WTC11 (cell line): ENCODE data around the gene PRPSAP1. TPM values are rescaled to one million over a fixed set of nuclear protein-coding genes. Genes with fewer than 3 reads are reported as not detected.

ENCODE experiments used
- ATAC-seq: fragments of 200-7000 bp; cut with Tn5 transposase; 2 replicates; pipeline ENCODE4 v1.10.0; 2021; ENCODE audit warnings: mild to moderate bottlenecking, moderate library complexity
- CTCF ChIA-PET: fragments of 300-600 bp; sonication (Branson Sonifier 250); formaldehyde crosslinking; loops from one replicate; lab custom pipeline; 2021; ENCODE audit warnings: antibody characterized with exemption; lab: Charles Lee
- POLR2A ChIA-PET: fragments of 350-600 bp; sonication (Branson Sonifier 250); formaldehyde crosslinking; loops from one replicate; lab custom pipeline; 2021; ENCODE audit warnings: antibody characterized with exemption; lab: Charles Lee
- DNase-seq: peaks from one replicate; pipeline ENCODE4 v3.0.0; 2021; ENCODE audit warnings: low spot score
- H3K27ac Mint-ChIP-seq: 2 replicates; pipeline ENCODE4 v1.8.0; 2021; ENCODE audit warnings: mixed read lengths
- H3K27me3 Mint-ChIP-seq: 2 replicates; pipeline ENCODE4 v1.8.0; 2021; ENCODE audit warnings: low read depth, mild to moderate bottlenecking, moderate library complexity, mixed read lengths
- H3K36me3 Mint-ChIP-seq: 2 replicates; pipeline ENCODE4 v1.8.0; 2021; ENCODE audit warnings: mixed read lengths
- H3K4me1 Mint-ChIP-seq: 2 replicates; pipeline ENCODE4 v1.8.0; 2022; ENCODE audit warnings: mixed read lengths
- H3K4me3 Mint-ChIP-seq: 2 replicates; pipeline ENCODE4 v1.8.0; 2021; ENCODE audit warnings: mild to moderate bottlenecking, moderate library complexity, mixed read lengths
- H3K9me3 Mint-ChIP-seq: 2 replicates; pipeline ENCODE4 v1.8.0; 2021; ENCODE audit warnings: mixed read lengths
- AR ChIP-seq: fragments of 250-450 bp; sonication (Bioruptor Pico); IDR thresholded peaks from 2 replicates; pipeline ENCODE4 v1.9.0; 2021; ENCODE audit warnings: mild to moderate bottlenecking
- CBFB ChIP-seq: sonication (generic); formaldehyde crosslinking; IDR thresholded peaks from 2 replicates; pipeline ENCODE4 v1.8.1; 2022; ENCODE audit warnings: mild to moderate bottlenecking, low read depth, missing genetic modification reagents
- CREM ChIP-seq: sonication (generic); formaldehyde crosslinking; IDR thresholded peaks from 2 replicates; pipeline ENCODE4 v1.8.1; 2022; ENCODE audit warnings: mild to moderate bottlenecking, missing genetic modification reagents, moderate library complexity
- ERG ChIP-seq: fragments of 250-450 bp; sonication (Bioruptor Pico); IDR thresholded peaks from 2 replicates; pipeline ENCODE4 v1.8.0; 2021; ENCODE audit warnings: mild to moderate bottlenecking
- HMGA2 ChIP-seq: fragments of 250-450 bp; sonication (Bioruptor Pico); IDR thresholded peaks from 2 replicates; pipeline ENCODE4 v1.4.0; 2021; ENCODE audit warnings: mild to moderate bottlenecking, moderate library complexity
- ZNF121 ChIP-seq: sonication (generic); formaldehyde crosslinking; IDR thresholded peaks from 2 replicates; pipeline ENCODE4 v1.8.0; 2023; ENCODE audit warnings: missing genetic modification reagents
- ZNF423 ChIP-seq: fragments of 250-450 bp; sonication (Bioruptor Pico); IDR thresholded peaks from 2 replicates; pipeline ENCODE4 v2.1.2; 2022; ENCODE audit warnings: mild to moderate bottlenecking, moderate library complexity
- ZSCAN18 ChIP-seq: fragments of 250-450 bp; sonication (Bioruptor Pico); IDR thresholded peaks from 2 replicates; pipeline ENCODE4 v2.1.2; 2022; ENCODE audit warnings: mild to moderate bottlenecking, moderate library complexity
- total RNA-seq: library from RNA; stranded (reverse); gene quantifications from 3 replicates; pipeline ENCODE4 v1.2.3, GENCODE V29; 2021
- TF ChIP-seq, protein P1 (sequence below): fragments of 250-450 bp; sonication (Bioruptor Pico); conservative IDR thresholded peaks from 2 replicates; pipeline ENCODE4 v1.9.0; 2021; ENCODE audit warnings: mild to moderate bottlenecking

The PRPSAP1 gene
- total RNA-seq, 1 experiment from 2014 or later = 56.5 TPM

GRCh38 chr17:76381633-76382350 is 28.1 kb upstream of the PRPSAP1 start:
- H3K4me3 Mint-ChIP-seq = peak overlapping the region; percentile 92
- POLR2A ChIA-PET = interaction anchor here (0.5 to 1.2 kb wide), 2 partner anchors 28 to 40 kb away, joined by 4 read pairs; partner anchors contain the start of gene PRPSAP1
- TF ChIP-seq ZNF423 (no peak), HMGA2 (CRISPR knock-in tag) (no peak)
- TF ChIP-seq, all 79 proteins: peak for 0
- peaks cover 5% of the 10 kb centered on the region for H3K9me3 Mint-ChIP-seq
- no peak for ATAC-seq
- CTCF ChIA-PET = interaction anchor here (0.5 to 10.6 kb wide), 19 partner anchors 8 to 306 kb away, joined by 3 to 135 read pairs (median 5); partner anchors contain the start of genes PRPSAP1, RHBDF2 and UBE2O
- H3K4me1 Mint-ChIP-seq = peaks cover 9% of the 10 kb centered on the region; the same call in 1 of the 2 replicates
- no peak for DNase-seq
- no peak overlapping the region for H3K27ac Mint-ChIP-seq
- peaks cover 47% of the 10 kb centered on the region for H3K27me3 Mint-ChIP-seq
- H3K36me3 Mint-ChIP-seq = no peaks in the 10 kb centered on the region

DNA sequence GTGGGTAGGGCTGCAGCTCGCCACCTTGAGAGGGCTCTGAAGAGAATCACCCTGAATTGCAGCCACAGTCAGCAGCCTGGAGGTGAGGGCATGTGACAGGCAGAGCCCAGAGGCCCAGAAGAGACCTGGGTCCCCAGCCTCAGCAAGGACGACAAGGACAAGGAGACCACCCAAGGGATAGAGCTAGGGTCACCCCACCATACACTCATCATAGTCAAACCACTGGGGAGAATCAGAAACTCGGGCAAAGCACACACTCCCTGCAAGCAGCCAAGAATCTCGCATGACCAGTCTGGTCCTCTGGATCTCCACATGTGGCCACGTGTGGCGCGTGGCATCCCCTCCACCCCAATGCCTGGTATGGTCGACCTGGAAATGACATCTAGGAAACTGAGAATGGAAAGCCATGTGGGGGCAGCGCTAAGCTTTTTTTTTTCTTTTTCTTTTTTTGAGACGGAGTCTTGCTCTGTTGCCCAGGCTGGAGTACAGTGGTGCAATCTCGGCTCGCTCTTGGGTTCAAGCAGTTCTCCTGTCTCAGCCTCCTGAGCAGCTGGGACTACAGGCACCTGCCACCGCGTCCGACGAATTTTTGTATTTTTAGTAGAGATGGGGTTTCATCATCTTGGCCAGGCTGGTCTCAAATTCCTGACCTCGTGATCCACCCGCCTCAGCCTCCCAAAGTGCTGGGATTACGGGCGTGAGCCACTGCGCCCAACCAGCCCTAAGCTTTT is 26.1 kb upstream of the PRPSAP1 start:
- no peak overlapping the region for H3K27ac Mint-ChIP-seq

More for the DNA sequence above, 26.1 kb upstream of the PRPSAP1 start:
- no peak for DNase-seq
- H3K36me3 Mint-ChIP-seq = no peaks in the 10 kb centered on the region
- ATAC-seq = no peak
- ChIA-PET POLR2A (no interaction called here), CTCF (interaction anchor here (1.1 to 10.6 kb wide), 8 partner anchors 9 to 100 kb away, joined by 3 to 135 read pairs (median 8); no protein-coding TSS in a partner anchor)
- H3K4me1 Mint-ChIP-seq = 0 out of 2 replicates have a peak, but pooled peaks cover 6% of the 10 kb centered on the region
- H3K4me3 Mint-ChIP-seq = no peak overlapping the region
- peaks cover 5% of the 10 kb centered on the region for H3K9me3 Mint-ChIP-seq
- TF ChIP-seq CREM (CRISPR knock-in tag) (no peak), ZSCAN18 (CRISPR knock-in tag) (no peak), AR (no peak), ERG (CRISPR knock-in tag) (no peak), ZNF121 (CRISPR knock-in tag) (0 out of 2 replicates have a peak, but pooled peaks have one; percentile 25), CBFB (CRISPR knock-in tag) (no peak)
- TF ChIP-seq, protein P1, sequence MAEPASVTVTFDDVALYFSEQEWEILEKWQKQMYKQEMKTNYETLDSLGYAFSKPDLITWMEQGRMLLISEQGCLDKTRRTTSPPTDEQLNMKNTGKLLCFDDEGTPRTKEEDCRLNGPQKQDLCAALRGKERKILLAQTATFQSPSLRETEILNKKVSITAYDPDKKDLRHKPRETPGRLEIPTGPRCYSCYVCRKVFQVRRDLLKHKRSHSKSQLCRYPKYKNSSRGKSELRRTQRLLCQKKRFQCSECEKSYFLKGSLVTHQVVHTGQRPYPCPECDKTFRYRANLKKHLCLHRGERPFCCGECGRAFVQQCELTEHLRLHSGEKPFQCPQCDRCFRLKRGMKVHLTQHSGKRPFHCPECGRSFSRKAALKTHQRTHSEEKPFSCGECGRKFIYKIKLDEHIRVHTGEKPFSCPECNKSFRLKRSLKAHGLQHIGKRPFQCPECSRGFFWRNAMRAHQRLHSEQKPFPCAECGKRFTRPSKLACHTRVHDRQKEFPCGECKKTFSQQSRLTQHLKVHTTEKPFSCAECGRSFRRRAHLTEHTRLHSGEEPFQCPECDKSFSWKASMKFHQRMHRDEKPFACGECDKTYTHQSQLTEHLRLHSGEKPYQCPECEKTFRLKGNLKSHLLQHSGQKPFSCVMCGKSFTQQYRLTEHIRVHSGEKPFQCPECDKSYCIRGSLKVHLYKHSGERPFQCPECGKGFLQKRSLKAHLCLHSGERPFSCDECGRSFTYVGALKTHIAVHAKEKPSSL (CRISPR knock-in tag) = no peak
- peaks cover 27% of the 10 kb centered on the region for H3K27me3 Mint-ChIP-seq
